LNCAP (cell line): ENCODE results near the gene IDE.

Experiments used
- TF ChIP-seq, protein P1 (sequence below): fragments of 450-650 bp; IDR thresholded peaks from 2 replicates; pipeline ENCODE4 v1.5.1; 2017; ENCODE audit warnings: mild to moderate bottlenecking

The IDE gene

DNA sequence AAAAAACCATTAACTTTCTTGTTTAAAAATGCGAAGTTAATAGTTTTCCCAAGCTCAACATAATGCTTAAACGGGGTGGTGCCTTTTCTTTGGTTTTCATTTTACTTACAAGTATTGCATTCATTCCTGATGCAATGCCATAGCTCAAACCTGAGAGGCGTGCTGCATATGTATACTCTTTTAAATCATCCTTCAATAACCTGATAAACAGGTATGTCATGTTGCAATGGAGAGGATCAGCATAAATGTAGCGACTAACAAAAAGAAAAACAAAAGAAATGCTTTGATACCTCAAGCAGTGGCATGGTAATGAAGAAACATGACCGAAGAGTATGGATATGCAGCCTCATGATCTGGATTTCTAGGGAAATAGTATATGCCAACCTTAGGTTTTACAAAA, 95.4 kb downstream of the IDE start:
- TF ChIP-seq, protein P1, sequence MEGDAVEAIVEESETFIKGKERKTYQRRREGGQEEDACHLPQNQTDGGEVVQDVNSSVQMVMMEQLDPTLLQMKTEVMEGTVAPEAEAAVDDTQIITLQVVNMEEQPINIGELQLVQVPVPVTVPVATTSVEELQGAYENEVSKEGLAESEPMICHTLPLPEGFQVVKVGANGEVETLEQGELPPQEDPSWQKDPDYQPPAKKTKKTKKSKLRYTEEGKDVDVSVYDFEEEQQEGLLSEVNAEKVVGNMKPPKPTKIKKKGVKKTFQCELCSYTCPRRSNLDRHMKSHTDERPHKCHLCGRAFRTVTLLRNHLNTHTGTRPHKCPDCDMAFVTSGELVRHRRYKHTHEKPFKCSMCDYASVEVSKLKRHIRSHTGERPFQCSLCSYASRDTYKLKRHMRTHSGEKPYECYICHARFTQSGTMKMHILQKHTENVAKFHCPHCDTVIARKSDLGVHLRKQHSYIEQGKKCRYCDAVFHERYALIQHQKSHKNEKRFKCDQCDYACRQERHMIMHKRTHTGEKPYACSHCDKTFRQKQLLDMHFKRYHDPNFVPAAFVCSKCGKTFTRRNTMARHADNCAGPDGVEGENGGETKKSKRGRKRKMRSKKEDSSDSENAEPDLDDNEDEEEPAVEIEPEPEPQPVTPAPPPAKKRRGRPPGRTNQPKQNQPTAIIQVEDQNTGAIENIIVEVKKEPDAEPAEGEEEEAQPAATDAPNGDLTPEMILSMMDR: no peak

DNA sequence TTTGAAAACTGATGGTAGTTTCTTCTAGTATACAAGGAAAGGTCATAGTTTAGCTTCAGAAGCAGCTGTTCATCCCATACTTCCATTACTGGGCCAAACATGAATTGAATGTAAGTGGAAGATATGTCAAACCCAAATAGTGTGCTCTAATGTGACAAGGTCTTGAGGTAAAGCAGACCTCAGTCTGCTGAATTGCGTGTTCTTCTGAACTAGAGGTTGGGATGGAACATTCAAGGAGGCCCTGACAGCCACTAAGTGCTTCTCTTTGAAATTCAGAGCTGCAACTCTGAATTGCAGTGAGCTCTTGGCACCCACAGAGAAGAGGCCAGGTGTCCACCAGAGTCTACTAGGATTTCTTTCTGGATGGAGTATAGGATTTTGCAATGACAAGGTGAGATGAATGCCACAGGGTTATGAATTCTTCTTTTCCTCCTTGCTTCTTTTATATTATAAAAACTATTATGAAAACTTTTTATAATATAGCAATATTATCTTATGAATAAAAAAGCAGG, 98.5 kb downstream of the IDE start:
- TF ChIP-seq, protein P1: no peak

DNA sequence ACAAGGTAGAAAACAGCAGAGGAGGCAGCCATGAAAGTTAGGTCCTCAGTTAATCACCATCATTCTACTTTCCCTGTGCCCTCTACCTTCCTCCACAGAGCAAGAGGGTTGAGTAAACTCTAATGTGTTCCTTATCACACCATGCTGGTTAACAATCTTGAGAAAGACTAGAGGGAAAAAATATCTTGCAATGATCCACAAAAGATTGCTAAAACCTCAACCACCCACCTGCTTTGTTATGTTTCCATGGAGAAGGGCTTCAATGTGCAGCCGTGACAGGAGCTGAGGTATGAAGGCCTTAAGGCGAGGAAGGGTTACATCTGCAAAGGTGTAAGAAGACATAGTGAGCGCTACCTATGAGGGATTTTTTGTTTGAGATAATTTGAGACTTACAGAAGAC, 103.9 kb downstream of the IDE start:
- TF ChIP-seq, protein P1: no peak

DNA sequence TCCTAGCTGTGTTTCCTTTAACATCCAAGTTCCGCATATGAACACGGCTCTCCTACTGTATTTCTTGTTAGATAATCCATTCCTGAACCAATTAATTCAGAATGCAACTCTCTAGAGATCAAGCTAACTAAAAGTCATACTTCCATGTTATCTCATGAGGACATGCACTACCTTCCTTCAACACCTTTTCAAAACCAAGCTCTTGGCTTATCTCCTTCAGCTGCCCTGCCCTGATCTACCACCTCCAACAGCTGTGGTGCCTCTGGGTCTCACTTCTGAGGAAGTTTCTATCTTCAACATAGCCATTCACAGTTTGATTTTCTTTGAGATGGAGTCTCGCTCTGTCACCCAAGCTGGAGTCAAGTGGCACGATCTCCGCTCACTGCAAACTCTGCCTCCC, 109.5 kb downstream of the IDE start:
- TF ChIP-seq, protein P1: no peak

DNA sequence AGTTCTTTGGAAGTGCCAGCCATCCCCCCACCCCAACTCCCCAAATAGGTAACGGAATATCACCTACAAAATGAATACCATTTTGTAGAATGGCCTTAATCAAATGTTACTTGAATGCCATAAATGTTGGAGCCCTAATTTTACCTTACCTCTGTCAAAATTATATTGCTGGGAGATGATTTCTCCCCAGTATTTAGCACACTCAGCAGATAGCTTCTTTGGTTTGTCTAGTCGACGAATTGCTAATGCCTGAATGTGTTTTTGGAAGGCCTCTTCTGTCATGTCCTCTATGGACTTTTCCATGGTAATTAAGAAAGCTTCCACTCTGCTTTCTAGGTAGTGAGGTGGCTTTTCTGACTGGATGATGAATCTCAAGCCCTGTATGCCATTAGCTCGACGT, 110.3 kb downstream of the IDE start:
- TF ChIP-seq, protein P1: no peak

DNA sequence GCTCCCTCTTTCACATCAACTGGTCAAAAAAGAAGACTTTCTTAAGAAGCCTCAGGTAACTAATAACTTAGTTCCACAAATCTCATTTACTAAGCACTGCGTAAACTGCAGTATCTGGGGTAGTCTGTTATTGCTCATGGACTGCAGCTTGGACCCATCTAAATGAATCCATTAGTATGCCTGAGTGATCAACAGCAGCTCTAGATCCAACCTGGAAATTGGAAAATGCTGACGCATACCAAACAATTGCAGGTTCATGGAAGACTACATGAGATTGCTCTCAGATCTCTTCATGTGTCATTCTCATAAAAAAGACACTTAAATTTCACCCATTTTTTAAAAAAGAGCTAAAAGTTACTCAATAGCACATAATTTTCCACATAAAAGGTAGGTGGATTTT, 121.6 kb downstream of the IDE start:
- TF ChIP-seq, protein P1: no peak

DNA sequence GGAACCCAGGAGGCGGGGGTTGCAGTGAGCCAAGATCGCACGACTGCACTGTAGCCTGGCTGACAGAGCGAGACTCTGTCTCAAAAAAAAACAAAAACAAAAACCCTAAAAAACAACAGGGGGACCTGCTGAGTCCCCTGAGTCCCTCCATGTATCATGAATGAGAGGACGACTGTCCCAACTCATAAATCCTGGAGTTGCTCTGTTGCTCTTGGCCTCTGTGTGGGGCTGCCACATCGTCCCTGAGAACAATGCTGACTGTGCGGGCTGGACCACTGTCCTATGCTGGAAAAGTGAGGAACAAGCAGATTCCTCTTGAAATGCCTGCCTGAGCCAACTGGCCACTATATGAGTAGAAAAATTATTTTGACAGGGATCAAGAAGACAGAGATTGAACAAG, 122.5 kb downstream of the IDE start:
- TF ChIP-seq, protein P1: no peak

DNA sequence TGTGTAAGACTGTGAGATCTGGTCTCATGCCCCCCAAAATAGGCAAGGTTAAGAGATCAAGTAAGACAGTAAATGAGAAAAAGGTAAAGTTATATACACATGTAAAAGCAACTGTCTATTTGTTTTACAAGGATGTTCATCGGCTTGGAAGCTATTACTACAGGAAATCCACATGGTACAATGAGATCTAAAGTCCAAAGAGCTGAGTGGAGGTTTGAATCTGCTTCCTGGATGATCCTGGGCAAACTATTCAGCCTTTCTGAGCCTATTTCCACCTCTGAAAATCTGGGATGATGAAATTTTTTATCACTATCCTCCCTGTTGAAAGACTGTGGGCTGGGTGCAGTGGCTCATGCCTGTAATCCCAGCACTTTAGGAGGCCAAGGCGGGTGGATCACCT, 123.0 kb downstream of the IDE start:
- TF ChIP-seq, protein P1: no peak
